GM18499 (cell line): ENCODE measurements around the gene LILRA2.
"Not testable (repeated sequence)": the region's sequence is repeated elsewhere in the genome, so short reads cannot be mapped to it uniquely, and the experiment has no call there.

Experiments used
- ATAC-seq: cut with Tn5 transposase; IDR thresholded peaks from one replicate; pipeline ENCODE4 v1.9.1; 2021; ENCODE audit warnings: moderate number of reproducible peaks; ENCODE audit not compliant: insufficient read depth, unreplicated experiment

The LILRA2 gene

DNA sequence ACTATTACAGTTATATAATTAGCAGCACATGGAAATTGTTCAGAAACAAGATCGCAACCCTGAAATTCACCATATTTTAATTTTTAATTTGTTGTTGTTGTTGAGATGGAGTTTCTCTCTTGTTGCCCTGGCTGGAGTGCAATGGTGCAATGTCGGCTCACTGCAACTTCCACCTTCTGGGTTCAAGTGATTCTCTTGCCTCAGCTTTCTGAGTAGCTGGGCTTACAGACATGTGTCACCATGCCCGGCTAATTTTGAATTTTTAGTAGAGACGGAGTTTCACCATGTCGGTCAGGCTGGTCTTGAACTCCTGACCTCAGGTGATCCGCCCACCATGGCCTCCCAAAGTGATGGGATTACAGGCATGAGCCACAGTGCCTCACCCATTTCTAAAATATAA is 10.4 kb upstream of the LILRA2 start:
- ATAC-seq, result not testable (repeated sequence)

- no peak for ATAC-seq
Measured at GRCh38 chr19:54570316-54570715, 3.3 kb upstream of the LILRA2 start.

DNA sequence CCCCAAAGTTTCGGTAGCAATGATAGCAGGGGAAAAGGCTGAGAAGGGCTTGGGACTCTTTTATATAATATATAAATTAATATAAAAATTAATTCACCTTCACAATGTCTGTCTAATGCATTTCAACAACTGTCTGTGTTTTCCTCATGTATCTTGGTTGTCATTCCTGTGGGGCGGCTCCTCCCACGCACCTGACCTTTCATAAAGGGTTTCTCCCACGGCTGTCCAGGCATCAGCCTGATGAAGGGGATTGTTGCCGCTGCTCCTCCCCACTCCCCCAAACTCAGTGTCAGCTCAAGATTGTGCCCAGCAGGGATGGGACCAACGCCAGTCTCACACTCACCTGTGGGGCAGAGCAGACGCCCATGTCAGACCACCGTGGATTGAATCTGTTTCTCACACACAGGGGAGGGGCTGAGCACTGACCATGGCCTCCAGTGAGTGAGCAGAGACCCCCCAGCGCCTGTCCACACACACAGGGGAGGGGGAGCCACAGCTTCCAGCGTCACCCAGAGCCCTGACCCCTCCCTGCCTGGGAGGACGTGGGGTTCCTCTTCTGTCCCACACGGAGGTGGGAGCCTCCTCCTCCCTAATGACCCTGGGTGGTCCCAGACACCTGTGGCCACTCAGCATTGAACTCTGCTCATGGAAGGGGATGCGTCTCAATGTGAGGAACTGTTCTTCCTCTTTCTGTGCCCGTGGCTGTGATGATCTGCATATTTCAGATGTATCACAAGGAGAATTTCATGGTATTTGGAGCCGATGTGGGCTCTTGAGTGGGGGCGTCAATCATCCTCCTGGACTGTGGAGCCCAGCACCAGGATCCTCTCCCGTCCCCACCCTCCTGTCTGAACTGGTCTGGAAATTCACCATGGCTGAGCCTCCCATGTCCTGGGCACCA is 1.6 kb upstream of the LILRA2 start:
- not testable (repeated sequence) for ATAC-seq

DNA sequence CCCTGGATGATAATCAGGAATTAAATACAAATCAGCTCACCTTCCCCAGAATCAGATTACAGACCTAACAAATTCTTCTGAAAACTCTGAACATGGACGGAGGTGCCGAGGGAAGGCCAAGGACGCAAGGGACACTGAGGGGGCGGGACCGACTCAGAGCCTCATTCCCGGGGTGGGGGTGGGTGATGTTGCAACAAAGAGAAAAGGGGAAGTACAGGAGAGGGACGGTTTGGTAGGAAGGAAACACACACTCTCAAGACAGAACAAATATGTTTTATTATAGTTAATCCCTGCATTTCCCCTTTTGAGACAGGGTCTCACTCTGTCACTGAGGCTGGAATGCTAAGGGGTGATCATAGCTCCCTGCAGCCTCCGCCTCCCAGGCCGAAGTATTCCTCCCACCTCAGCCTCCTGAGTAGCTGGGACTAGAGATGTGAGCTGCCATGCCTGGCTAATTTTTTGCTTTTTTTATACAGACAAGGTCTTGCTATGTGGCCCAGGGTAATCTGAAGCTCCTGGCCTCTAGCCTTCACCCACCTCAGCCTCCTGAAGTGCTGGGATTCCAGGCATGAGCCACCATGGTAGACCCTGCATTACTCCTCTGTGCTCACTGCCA is 786 bp upstream of the LILRA2 start:
- ATAC-seq, result no peak

DNA sequence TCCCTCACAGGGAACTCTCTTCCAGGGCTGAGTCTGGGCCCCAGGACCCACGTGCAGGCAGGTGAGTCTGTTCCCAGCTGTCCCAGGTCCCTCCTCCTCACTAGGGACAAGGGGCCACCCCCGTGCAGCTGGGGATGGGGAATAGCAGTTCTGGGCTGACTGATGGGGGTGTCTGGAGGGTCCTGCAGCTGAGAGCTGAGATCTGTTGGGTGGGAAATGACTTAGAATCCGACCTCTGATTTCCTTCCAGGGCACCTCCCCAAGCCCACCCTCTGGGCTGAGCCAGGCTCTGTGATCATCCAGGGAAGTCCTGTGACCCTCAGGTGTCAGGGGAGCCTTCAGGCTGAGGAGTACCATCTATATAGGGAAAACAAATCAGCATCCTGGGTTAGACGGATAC is 461 bp downstream of the LILRA2 start:
- ATAC-seq, result no peak

GRCh38 chr19:54574527-54575056 is 1.0 kb downstream of the LILRA2 start:
- ATAC-seq, result no peak

GRCh38 chr19:54575205-54575604 is 1.6 kb downstream of the LILRA2 start:
- ATAC-seq, result not testable (repeated sequence)

DNA sequence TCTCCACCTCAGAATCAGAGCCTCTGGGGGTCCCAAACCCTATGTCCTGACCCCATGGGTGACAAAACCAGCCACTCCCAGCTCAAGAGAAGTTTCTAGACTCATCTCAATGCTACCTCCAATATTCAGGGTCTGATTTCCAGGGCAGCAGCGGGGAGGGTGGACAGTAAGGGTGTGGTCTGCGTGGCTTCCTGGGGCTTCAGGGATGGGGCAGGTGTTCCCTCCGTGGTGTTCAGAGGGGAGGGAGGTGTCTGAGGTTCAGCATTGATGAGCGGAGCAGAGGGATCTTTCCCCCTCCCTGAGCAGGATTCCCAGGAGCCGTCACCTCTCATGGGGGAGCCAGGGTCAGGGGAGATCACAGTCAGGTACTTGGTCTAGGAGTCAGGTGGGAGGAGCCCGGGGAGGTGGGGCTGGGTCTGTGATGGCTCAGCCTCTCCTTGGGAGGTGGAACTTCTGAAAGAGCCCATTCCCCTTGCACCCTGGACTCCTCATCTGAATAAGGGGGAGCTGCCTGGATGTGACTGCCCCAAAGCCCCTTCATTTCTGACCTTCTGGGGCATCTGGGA is 2.9 kb downstream of the LILRA2 start:
- ATAC-seq, result no peak

GRCh38 chr19:54577334-54577733 is 3.7 kb downstream of the LILRA2 start:
- no peak for ATAC-seq

- not testable (repeated sequence) for ATAC-seq
Measured at GRCh38 chr19:54578268-54578667, 4.7 kb downstream of the LILRA2 start.

GRCh38 chr19:54586397-54586796 is 12.8 kb downstream of the LILRA2 start:
- ATAC-seq, result no peak

DNA sequence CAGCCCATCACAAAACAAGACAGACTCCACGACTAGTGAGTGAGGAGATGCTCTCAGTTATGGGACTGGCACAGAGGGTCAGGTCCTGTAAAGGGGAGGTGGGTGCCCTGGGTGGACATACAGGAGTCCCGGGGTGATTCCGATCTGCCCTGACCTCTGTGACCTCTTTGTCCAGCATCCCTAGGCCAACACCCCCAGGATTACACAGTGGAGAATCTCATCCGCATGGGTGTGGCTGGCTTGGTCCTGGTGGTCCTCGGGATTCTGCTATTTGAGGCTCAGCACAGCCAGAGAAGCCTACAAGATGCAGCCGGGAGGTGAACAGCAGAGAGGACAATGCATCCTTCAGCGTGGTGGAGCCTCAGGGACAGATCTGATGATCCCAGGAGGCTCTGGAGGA is 13.4 kb downstream of the LILRA2 start:
- no peak for ATAC-seq

- ATAC-seq, result not testable (repeated sequence)
Measured at GRCh38 chr19:54593445-54593844, 19.9 kb downstream of the LILRA2 start, which contains the start of gene LILRA1. LILRA1 (plus strand) TSS chr19:54593632; CDS start chr19:54594245, 613 bp downstream.

DNA sequence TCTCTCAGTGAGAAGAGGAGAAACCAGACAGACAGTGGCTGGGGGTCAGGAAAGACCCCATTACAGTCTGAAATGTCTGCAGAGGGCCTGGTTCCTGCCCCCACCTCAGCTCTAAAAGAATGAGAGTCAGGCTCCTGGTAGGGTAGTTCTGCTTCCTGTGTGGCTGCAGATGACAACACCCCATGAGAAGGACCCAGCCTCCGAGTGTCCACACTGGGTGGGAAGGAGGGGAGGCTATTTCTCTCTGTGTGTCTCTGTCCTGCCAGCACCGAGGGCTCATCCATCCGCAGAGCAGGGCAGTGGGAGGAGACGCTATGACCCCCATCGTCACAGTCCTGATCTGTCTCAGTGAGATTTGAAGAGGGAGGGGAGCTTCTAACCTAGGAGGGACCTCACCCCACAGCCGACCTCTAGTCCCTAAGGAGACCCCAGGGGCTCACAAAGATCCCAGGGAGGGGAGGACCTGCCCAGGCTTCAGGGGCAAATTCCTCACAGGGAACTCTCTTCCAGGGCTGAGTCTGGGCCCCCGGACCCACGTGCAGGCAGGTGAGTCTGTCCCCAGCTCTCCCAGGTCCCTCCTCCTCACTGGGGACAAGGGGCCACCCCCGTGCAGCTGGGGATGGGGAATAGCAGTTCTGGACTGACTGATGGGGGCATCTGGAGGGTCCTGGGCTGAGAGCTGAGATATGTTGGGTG is 20.5 kb downstream of the LILRA2 start:
- ATAC-seq, result not testable (repeated sequence)

DNA sequence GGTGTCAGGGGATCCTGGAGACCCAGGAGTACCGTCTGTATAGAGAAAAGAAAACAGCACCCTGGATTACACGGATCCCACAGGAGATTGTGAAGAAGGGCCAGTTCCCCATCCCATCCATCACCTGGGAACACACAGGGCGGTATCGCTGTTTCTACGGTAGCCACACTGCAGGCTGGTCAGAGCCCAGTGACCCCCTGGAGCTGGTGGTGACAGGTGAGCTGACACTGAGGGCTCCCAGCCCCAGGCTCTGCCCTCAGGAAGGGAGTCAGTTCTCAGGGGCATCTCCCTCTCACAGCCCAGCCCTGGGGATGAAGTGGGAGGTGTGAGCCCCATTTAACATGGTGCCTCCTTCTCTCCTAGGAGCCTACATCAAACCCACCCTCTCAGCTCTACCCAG is 21.1 kb downstream of the LILRA2 start:
- ATAC-seq, result no peak

- not testable (repeated sequence) for ATAC-seq
Measured at GRCh38 chr19:54595680-54596436, 22.3 kb downstream of the LILRA2 start.

DNA sequence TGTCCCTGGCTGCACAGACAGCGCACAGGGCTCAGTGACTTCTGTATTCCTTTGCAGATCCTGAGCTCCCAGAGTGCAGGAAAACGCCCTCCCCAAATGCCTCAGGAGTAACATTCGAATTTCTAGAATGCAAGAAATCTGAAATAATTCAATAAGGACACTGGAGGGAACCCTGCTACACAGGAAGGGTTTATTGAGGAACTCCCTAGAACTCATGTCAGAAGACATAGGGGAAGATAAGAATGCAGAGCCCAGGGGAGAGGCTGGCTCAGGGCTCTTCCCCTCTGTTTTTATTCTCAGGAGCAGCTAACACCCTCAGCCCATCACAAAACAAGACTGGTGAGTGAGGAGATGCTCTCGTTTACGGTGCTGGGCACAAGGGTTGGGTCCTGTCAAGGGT is 26.6 kb downstream of the LILRA2 start:
- ATAC-seq, result no peak

- no peak for ATAC-seq
Measured at GRCh38 chr19:54606230-54606629, 32.6 kb downstream of the LILRA2 start.

DNA sequence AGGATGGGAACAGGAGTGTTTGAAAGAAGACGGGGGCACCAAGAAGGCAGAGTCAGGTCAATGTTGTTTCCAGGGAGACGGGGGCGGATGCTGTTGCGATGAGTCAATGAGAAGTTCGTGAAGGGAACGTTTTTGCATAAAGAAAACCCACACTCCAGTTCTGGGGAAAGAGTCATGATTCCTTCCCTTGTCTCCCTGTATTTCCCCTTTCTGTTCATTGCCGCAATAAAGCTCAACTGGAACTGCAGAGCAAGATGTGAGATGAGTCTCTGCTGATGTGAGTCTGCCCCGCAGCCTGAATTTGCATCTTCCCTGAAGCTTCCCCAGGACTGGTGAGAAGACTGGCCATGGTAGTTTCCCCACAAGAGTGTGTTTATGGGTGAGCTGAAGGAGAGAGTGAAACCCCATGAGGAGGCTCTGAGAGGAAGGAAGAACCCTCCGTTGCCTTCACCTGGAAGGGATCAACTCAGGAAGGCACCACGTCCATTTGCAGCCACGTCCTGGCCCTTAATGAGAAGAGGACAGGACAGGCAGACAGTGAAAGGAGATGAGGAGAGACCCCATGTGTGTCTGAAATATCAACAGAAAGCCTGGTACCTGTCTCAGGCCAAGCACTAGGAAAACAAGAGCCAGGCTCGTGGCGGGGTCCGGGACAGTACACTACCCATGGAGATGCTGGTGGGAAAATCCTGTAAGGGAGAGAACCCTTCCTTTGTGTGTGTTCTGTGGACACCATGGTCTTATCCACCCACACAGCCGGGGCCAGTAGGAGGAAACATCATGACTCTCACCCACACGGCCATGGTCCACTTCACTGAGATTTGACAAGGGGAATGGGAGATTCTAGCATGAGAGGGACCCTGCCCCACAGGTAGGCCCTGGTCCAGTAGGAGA is 33.5 kb downstream of the LILRA2 start:
- ATAC-seq, result no peak
